Gastroesophageal sphincter (tissue), 3 donors: Measurements from ENCODE around the gene GRN.

ENCODE experiments used
- EP300 ChIP-seq: sonication (generic); formaldehyde crosslinking; IDR thresholded peaks from one replicate; pipeline ENCODE4 v1.6.1; 2017; ENCODE audit warnings: antibody characterized with exemption, mild to moderate bottlenecking
- POLR2A ChIP-seq, 2 donors: fragments of 450-650 bp; IDR thresholded peaks; one replicate each; pipeline ENCODE4 v1.6.1; 2017; ENCODE audit warnings: antibody characterized with exemption in 2 of 2, mild to moderate bottlenecking in 2 of 2, moderate library complexity in 1 of 2
- POLR2AphosphoS5 ChIP-seq: sonication (generic); formaldehyde crosslinking; IDR thresholded peaks from one replicate; pipeline ENCODE4 v1.6.1; 2017; ENCODE audit warnings: antibody characterized with exemption
- TF ChIP-seq, protein P1 (sequence below), 4 experiments: fragments of 200-600 bp in 2 of 4; fragments of 450-650 bp in 2 of 4; sonication (generic) in 1 of 4; IDR thresholded peaks; one replicate each; pipeline ENCODE4 v1.5.1; 2017 to 2019; ENCODE audit warnings: antibody characterized with exemption in 4 of 4, mild to moderate bottlenecking in 2 of 4, moderate library complexity in 2 of 4

- TF ChIP-seq, protein P1, sequence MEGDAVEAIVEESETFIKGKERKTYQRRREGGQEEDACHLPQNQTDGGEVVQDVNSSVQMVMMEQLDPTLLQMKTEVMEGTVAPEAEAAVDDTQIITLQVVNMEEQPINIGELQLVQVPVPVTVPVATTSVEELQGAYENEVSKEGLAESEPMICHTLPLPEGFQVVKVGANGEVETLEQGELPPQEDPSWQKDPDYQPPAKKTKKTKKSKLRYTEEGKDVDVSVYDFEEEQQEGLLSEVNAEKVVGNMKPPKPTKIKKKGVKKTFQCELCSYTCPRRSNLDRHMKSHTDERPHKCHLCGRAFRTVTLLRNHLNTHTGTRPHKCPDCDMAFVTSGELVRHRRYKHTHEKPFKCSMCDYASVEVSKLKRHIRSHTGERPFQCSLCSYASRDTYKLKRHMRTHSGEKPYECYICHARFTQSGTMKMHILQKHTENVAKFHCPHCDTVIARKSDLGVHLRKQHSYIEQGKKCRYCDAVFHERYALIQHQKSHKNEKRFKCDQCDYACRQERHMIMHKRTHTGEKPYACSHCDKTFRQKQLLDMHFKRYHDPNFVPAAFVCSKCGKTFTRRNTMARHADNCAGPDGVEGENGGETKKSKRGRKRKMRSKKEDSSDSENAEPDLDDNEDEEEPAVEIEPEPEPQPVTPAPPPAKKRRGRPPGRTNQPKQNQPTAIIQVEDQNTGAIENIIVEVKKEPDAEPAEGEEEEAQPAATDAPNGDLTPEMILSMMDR (IDR thresholded peaks at IDR 0.05) = no peak
- TF ChIP-seq POLR2A (IDR thresholded peaks at IDR 0.05) (no peak), EP300 (no peak), POLR2AphosphoS5 (no peak)
Observed at GRCh38 chr17:44311562-44312181, 33.4 kb upstream of the GRN start.
